ENCODE results near the gene MSMO1. TPM values are rescaled to one million over a fixed set of nuclear protein-coding genes. Genes with fewer than 3 reads are reported as not detected.

Gene MSMO1
- total RNA-seq, 3 donors from 2014 or later: 11.8 to 35.3 (median 24.6) TPM

GRCh38 chr4:165378745-165379677 is 51.5 kb downstream of the MSMO1 start, which contains the start of gene CPE:
CPE (plus strand) TSS chr4:165379008; CDS start chr4:165379222, 214 bp downstream.
- intact Hi-C loops (cut with DNase I; ENCODE audit: low total_unique reads): no loop called here
- Histone ChIP-seq H3K9me3 (peaks cover 4 to 6% of the 10 kb centered on the region in 2 donors), H3K27me3 (no peaks in the 10 kb centered on the region), H3K4me3 (peak within 1 kb of the TSS; percentile 61 to 86 (median 82)), H3K27ac (peak within 1 kb of the TSS; percentile 85 to 91), H3K36me3 (no peaks in the 10 kb centered on the region), H3K4me1 (peaks cover 0 to 4% of the 10 kb centered on the region in 2 donors)
- TF ChIP-seq POLR2A (IDR thresholded peaks at IDR 0.05): peak; percentile 43
- peak; percentile 58 to 88 (median 78) for TF ChIP-seq CTCF (IDR thresholded peaks at IDR 0.05)
- TF ChIP-seq POLR2AphosphoS5 (IDR thresholded peaks at IDR 0.05): peak; percentile 62 to 78 (median 65)
- peak; percentile 76 to 81 for DNase-seq (ENCODE audit: low spot score in 2 of 2)

GRCh38 chr4:165379678-165380064 is 52.2 kb downstream of the MSMO1 start:
- intact Hi-C loops (cut with DNase I; ENCODE audit: low total_unique reads): no loop called here

GRCh38 chr4:165380805-165381204 is 53.3 kb downstream of the MSMO1 start:
- Histone ChIP-seq H3K27ac (no peak overlapping the region), H3K4me3 (no peak overlapping the region), H3K36me3 (no peaks in the 10 kb centered on the region), H3K4me1 (peaks cover 0 to 4% of the 10 kb centered on the region in 2 donors), H3K9me3 (no peaks in the 10 kb centered on the region), H3K27me3 (no peaks in the 10 kb centered on the region)
- intact Hi-C loops (cut with DNase I; ENCODE audit: low total_unique reads): no loop called here
- no peak for TF ChIP-seq CTCF (IDR thresholded peaks at IDR 0.05)
- TF ChIP-seq POLR2AphosphoS5 (IDR thresholded peaks at IDR 0.05): no peak
- no peak for TF ChIP-seq POLR2A (IDR thresholded peaks at IDR 0.05)
- DNase-seq (ENCODE audit: low spot score in 2 of 2): no peak

More at GRCh38 chr4:165379678-165380064, 52.2 kb downstream of the MSMO1 start:
- H3K9me3 ChIP-seq: peaks cover 0 to 4% of the 10 kb centered on the region in 2 donors
- peaks cover 0 to 4% of the 10 kb centered on the region in 2 donors for H3K4me1 ChIP-seq
- peak overlapping the region; percentile 61 to 86 (median 82) for H3K4me3 ChIP-seq
- H3K27me3 ChIP-seq: no peaks in the 10 kb centered on the region
- H3K36me3 ChIP-seq: no peaks in the 10 kb centered on the region
- H3K27ac ChIP-seq: peak overlapping the region; percentile 85 to 91
- no peak for DNase-seq (ENCODE audit: low spot score in 2 of 2)
- TF ChIP-seq POLR2AphosphoS5 (IDR thresholded peaks at IDR 0.05): no peak
- TF ChIP-seq CTCF (IDR thresholded peaks at IDR 0.05): no peak
- TF ChIP-seq POLR2A (IDR thresholded peaks at IDR 0.05): no peak

- Histone ChIP-seq H3K27me3 (no peaks in the 10 kb centered on the region), H3K9me3 (no peaks in the 10 kb centered on the region), H3K36me3 (no peaks in the 10 kb centered on the region), H3K4me3 (no peak overlapping the region), H3K27ac (peak overlapping the region in 1 of 2 donors; percentile 45), H3K4me1 (peaks cover 0 to 4% of the 10 kb centered on the region in 2 donors)
- intact Hi-C loops (cut with DNase I; ENCODE audit: low total_unique reads): no loop called here
- no peak for DNase-seq (ENCODE audit: low spot score in 2 of 2)
- TF ChIP-seq POLR2A (IDR thresholded peaks at IDR 0.05): no peak
- TF ChIP-seq CTCF (IDR thresholded peaks at IDR 0.05): no peak
- no peak for TF ChIP-seq POLR2AphosphoS5 (IDR thresholded peaks at IDR 0.05)
These were observed 54.4 kb downstream of the MSMO1 start for GRCh38 chr4:165381821-165382373.

- no peaks in the 10 kb centered on the region for H3K9me3 ChIP-seq
- no peaks in the 10 kb centered on the region for H3K36me3 ChIP-seq
- TF ChIP-seq POLR2AphosphoS5 (IDR thresholded peaks at IDR 0.05) (no peak), POLR2A (IDR thresholded peaks at IDR 0.05) (no peak), CTCF (IDR thresholded peaks at IDR 0.05) (no peak)
- DNase-seq (ENCODE audit: low spot score in 2 of 2): no peak
- peak overlapping the region; percentile 16 to 45 for H3K27ac ChIP-seq
- H3K27me3 ChIP-seq: no peaks in the 10 kb centered on the region
- no peak overlapping the region for H3K4me3 ChIP-seq
- intact Hi-C loops (cut with DNase I; ENCODE audit: low total_unique reads): no loop called here
- peaks cover 0 to 4% of the 10 kb centered on the region in 2 donors for H3K4me1 ChIP-seq
These were observed 55.2 kb downstream of the MSMO1 start for GRCh38 chr4:165382640-165383039.
